AG04450 (cell line): ENCODE measurements around the gene RTN4. TPM values are rescaled to one million over a fixed set of nuclear protein-coding genes. Genes with fewer than 3 reads are reported as not detected.
"Not testable (repeated sequence)": the region's sequence is repeated elsewhere in the genome, so short reads cannot be mapped to it uniquely, and the experiment has no call there.

ENCODE experiments used
- CTCF ChIA-PET: fragments of 300-600, 350-600 bp; formaldehyde crosslinking; extraction: SDS; loops from one replicate; lab custom pipeline; 2022; ENCODE audit warnings: antibody characterized with exemption, inconsistent platforms; lab: Charles Lee
- POLR2A ChIA-PET: fragments of 350-600 bp; formaldehyde crosslinking; extraction: SDS; loops from one replicate; lab custom pipeline; 2021; ENCODE audit warnings: antibody characterized with exemption, inconsistent platforms; lab: Yijun Ruan, JAX
- DNase-seq: peaks from one replicate; pipeline ENCODE4 v3.0.0-alpha.2; 2011; ENCODE audit warnings: low read depth, low spot score
- H3K27ac ChIP-seq: one replicate; pipeline ENCODE4 v1.5.1; 2012; ENCODE audit warnings: low read depth, low read length, control low read depth
- H3K27me3 ChIP-seq: one replicate; pipeline ENCODE4 v1.6.0; 2012; ENCODE audit warnings: low read length; ENCODE audit not compliant: control insufficient read depth, insufficient read depth
- H3K4me3 ChIP-seq: 2 replicates; pipeline ENCODE4 v1.5.1; 2011; ENCODE audit warnings: mild to moderate bottlenecking, low read depth, low read length, control low read depth
- H3K9me3 ChIP-seq: 2 replicates; pipeline ENCODE4 v1.5.1; 2012; ENCODE audit warnings: low read length; ENCODE audit not compliant: control insufficient read depth, insufficient read depth
- CTCF ChIP-seq: IDR thresholded peaks from 2 replicates; pipeline ENCODE4 v1.5.1; 2011; ENCODE audit warnings: low read depth, low read length, control low read depth, inconsistent platforms
- polyA plus RNA-seq: library from polyadenylated mRNA; depleted of rRNA; stranded (reverse); fragments of >200 nt; gene quantifications from 2 replicates; pipeline ENCODE4 v1.2.3, GENCODE V29; 2011

RTN4 gene
- polyA plus RNA-seq, 1 experiment, result 668 TPM

- ChIA-PET POLR2A (no interaction called here), CTCF (no interaction called here)
- no peaks in the 10 kb centered on the region for H3K27me3 ChIP-seq
- TF ChIP-seq CTCF, result no peak
- H3K9me3 ChIP-seq, result peaks cover 4% of the 10 kb centered on the region; the same call in 1 of the 2 replicates
- no peak for DNase-seq
- H3K4me3 ChIP-seq, result no peak overlapping the region
- H3K27ac ChIP-seq, result no peak overlapping the region
These were observed 34.4 kb upstream of the RTN4 start for GRCh38 chr2:55084641-55085040.

GRCh38 chr2:55080204-55080738 is 30.0 kb upstream of the RTN4 start:
- no peak overlapping the region for H3K4me3 ChIP-seq
- H3K27me3 ChIP-seq, result no peaks in the 10 kb centered on the region
- DNase-seq, result no peak
- H3K27ac ChIP-seq, result no peak overlapping the region
- CTCF ChIA-PET, result no interaction called here
- POLR2A ChIA-PET, result no interaction called here
- no peak for TF ChIP-seq CTCF
- H3K9me3 ChIP-seq, result peaks cover 4% of the 10 kb centered on the region; the same call in 1 of the 2 replicates

DNA sequence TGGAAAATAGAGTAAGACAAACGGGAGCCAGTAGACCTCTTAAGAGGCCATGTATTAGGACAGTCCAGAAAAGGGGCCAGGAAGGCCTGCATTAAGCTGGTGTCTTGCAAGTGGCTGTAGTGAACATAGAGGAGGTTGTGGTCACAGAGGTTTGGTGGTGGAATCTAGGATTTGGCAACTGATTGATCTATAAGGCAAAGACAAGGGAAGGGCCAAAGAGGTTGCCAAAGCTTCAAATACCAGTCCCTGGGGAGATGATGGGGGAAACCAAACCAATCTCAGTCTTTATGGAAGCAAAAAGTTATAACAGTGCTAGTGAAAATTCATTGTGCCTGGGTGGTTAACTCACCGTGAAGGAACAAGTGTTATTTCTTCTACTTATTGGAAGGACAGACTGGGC is 28.7 kb upstream of the RTN4 start:
- H3K4me3 ChIP-seq, result no peak overlapping the region
- peaks cover 4% of the 10 kb centered on the region; the same call in 1 of the 2 replicates for H3K9me3 ChIP-seq
- H3K27me3 ChIP-seq, result no peaks in the 10 kb centered on the region
- no peak for TF ChIP-seq CTCF
- POLR2A ChIA-PET, result no interaction called here
- H3K27ac ChIP-seq, result no peak overlapping the region
- CTCF ChIA-PET, result no interaction called here
- DNase-seq, result no peak

DNA sequence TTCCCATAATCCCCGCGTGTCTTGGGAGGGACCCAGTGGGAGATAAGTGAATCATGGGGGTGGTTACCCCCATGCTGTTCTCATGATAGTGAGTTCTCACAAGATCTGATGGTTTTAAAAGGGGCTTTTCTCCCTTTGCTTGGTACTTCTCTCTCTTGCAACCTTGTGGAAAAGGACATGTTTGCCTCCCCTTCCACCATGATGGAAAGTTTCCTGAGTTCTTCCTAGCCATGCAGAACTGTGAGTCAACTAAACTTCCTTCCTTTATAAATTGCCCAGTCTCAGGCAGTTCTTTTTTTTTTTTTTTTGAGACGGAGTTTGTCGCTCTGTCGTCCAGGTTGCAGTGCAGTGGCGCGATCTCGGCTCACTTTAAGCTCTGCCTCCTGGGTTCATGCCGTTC is 26.5 kb upstream of the RTN4 start:
- POLR2A ChIA-PET, result no interaction called here

DNA sequence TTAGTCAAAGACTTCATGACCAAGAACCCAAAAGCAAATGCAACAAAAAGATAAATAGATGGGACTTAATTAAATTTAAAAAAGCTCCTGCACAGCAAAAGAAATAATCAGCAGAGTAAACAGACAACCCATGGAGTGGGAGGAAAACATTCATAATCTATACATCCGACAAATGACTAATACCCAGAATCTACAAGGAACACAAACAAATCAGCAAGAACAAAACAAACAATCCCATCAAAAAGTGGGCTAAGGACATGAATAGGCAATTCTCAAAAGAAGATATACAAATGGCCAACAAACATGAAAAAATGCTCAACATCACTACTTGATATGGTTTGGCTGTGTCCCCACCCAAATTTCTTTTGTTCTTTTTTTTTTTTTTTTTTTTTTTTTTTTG is 25.8 kb upstream of the RTN4 start:
- H3K27ac ChIP-seq, H3K27me3 ChIP-seq, DNase-seq, H3K4me3 ChIP-seq, CTCF ChIA-PET, H3K9me3 ChIP-seq, POLR2A ChIA-PET: not testable (repeated sequence)

More for the DNA sequence above, 26.5 kb upstream of the RTN4 start:
- H3K27ac ChIP-seq, result no peak overlapping the region
- no peak for DNase-seq
- H3K27me3 ChIP-seq, result no peaks in the 10 kb centered on the region
- H3K4me3 ChIP-seq, result no peak overlapping the region
- TF ChIP-seq CTCF, result no peak
- CTCF ChIA-PET, result interaction anchor here (0.6 kb wide), 1 partner anchor 65 kb away, joined by 3 read pairs; no protein-coding TSS in a partner anchor
- H3K9me3 ChIP-seq, result peaks cover 4% of the 10 kb centered on the region; the same call in 1 of the 2 replicates
